GM19438 (cell line): ENCODE measurements around the gene POLR2H.

Source experiments
- ATAC-seq: cut with Tn5 transposase; IDR thresholded peaks from one replicate; pipeline ENCODE4 v1.9.1; 2021; ENCODE audit warnings: low read depth; ENCODE audit not compliant: unreplicated experiment

Gene POLR2H

GRCh38 chr3:184384856-184385422 is 23.4 kb downstream of the POLR2H start:
- ATAC-seq = no peak

DNA sequence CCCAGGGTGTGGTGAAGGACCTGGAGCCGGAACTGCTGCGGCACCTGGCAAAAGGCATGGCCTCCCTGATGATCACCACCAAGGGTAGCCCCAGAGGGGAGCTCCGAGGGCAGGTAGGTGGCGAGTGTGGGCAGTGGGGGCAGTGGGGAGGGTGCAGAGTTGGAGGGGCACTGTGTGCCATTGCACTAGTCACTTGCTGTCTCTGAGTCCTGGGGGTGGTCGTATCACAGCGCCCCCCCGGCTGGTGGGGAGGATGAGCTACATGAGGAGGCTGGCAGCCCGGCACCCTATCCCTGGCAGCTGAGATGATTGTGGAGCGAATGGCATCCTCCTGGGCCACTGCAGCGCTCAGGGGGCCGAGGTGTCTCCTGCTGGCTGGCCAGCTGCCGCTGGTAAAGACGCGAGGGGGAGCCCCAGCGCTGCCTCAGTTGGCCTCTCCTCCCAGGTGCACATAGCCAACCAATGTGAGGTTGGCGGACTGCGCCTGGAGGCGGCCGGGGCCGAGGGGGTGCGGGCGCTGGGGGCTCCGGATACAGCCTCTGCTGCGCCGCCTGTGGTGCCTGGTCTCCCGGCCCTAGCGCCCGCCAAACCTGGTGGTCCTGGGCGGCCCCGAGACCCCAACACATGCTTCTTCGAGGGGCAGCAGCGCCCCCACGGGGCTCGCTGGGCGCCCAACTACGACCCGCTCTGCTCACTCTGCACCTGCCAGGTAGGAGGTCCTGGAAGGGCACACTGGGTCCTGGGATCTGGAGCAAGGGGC is 24.7 kb downstream of the POLR2H start:
- no peak for ATAC-seq

DNA sequence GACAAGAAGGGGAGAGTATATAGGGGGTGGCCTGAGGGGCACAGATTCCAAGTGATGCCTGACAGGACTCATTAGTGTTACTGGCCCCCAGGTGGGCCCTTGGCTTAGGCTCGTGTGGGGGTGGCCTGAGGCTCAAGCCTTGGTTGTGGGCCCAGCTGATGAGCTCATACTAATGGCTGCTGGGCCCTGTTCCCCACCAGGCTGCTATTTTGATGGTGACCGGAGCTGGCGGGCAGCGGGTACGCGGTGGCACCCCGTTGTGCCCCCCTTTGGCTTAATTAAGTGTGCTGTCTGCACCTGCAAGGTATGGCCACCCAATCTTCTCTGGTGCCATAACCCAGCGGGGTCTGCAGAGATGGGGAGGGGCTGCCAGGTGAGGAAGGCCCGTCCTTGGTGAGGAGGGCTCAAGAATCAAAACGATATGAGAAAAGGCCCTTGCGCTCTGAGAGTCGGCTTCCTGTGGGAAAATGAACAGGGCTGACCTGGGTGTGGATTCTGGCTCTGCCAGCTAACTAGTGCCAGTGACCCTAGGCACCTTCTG is 25.7 kb downstream of the POLR2H start:
- no peak for ATAC-seq

DNA sequence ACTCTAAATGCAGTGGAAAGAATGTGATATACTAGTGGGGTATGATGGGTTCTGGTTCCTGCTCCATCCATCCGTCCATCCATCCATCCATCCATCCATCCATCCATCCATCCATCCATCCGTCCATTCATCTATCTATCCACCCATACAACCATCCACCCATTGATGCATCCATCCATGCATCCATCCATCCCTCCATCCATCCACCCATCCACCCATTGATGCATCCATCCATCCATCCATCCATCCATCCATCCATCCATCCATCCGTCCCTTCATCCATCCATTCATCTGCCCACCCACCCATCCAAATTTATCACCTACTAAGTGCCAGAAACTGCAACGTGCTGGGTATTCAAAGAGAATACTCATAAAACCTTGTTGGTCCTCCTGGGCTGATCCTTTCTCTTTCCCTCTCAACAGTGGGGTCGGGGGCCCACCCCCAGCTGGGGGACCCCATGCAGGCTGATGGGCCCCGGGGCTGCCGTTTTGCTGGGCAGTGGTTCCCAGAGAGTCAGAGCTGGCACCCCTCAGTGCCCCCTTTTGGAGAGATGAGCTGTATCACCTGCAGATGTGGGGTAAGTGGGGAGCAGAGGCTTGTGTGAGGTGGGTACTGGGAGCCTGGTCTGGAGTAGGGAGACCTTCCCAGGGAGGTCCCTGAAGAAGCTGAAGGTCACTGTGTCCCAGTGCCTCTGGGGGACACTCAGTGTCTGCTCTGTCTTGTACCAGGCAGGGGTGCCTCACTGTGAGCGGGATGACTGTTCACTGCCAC is 26.8 kb downstream of the POLR2H start:
- ATAC-seq = no peak

DNA sequence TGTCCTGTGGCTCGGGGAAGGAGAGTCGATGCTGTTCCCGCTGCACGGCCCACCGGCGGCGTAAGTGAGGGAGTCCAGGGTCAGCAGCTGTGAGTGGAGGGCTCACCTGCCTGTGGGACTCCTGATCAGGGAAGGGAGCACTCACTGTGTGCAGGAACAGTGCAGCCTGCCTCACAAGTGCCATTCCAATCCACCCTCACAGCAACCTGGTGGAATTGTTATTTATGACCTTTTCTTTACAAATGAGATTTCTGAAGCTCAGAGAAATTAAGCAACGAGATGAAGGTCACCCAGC is 27.4 kb downstream of the POLR2H start:
- ATAC-seq = no peak

DNA sequence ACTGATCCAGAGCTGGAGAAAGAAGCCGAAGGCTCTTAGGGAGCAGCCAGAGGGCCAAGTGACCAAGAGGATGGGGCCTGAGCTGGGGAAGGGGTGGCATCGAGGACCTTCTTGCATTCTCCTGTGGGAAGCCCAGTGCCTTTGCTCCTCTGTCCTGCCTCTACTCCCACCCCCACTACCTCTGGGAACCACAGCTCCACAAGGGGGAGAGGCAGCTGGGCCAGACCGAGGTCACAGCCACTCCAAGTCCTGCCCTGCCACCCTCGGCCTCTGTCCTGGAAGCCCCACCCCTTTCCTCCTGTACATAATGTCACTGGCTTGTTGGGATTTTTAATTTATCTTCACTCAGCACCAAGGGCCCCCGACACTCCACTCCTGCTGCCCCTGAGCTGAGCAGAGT is 27.9 kb downstream of the POLR2H start:
- no peak for ATAC-seq

GRCh38 chr3:184389935-184390528 is 28.5 kb downstream of the POLR2H start:
- no peak for ATAC-seq

DNA sequence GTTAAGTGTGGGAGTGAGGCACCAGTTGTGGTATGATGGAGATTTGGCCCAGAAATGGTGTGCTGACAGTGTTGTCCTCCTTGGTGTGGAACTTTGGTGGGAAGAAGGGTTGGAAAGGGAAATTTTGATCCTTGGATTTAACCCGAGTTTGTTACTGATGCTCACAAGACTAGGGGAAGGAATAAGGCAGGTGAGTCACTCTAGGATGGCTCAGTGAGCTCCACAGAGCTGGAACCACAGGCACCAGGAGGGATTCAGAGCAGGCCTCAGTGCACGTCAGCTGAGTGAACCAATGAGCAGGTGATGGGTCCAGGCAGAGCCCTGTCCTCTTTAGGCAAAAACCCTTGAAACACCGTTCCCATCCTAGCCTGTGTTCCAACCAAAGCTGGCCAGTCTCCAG is 29.8 kb downstream of the POLR2H start:
- ATAC-seq = no peak

- ATAC-seq = no peak
Measured at GRCh38 chr3:184395320-184395660, 33.8 kb downstream of the POLR2H start.

DNA sequence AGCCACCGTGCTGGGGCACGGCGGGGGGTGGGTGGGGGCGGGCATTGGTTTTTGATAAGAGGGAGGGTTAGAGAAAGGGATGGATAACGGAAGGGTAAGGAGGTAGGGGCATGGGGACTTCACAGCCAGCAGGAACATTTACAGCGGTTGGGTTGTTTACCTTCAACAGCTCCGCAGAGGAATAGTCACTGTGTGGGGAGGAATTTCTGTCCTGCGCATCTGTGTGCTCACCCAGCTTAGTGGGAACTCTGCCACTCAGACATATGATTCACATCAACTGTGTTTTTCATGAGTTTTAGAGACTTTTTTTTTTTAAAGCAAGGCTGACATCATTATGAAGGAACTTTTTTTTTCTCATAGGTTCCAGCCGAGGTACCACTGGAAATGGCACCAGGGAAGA is 37.9 kb downstream of the POLR2H start:
- no peak for ATAC-seq

GRCh38 chr3:184405075-184406030 is 43.8 kb downstream of the POLR2H start:
- ATAC-seq = no peak

GRCh38 chr3:184409331-184409926 is 47.9 kb downstream of the POLR2H start:
- no peak for ATAC-seq

DNA sequence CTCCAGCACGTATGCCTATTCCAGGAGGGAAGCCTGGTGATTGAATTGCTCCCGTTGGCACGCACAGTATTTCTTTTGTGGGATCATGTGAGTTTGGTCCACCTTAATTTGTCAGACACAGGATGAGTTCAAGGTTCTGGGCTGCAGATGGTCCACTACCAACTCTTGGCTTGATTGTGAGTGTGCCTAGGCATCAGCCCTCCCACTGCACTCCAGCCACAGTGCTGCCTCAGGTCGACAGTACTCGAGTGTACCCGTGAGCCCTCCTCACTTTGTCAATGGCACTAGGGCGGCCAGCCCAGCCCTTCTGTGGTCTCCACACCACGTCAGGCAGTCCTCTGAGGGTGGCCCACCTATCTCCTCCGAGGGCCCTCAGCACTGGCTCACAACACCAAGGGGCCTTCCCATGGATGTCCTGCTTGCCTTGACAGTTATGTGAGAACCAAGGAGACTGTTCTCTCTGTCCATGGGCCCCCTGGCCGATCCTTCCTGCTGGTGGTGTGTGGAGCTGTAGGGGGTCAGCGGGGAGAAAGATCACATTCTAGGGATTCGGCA is 48.5 kb downstream of the POLR2H start:
- ATAC-seq = no peak

DNA sequence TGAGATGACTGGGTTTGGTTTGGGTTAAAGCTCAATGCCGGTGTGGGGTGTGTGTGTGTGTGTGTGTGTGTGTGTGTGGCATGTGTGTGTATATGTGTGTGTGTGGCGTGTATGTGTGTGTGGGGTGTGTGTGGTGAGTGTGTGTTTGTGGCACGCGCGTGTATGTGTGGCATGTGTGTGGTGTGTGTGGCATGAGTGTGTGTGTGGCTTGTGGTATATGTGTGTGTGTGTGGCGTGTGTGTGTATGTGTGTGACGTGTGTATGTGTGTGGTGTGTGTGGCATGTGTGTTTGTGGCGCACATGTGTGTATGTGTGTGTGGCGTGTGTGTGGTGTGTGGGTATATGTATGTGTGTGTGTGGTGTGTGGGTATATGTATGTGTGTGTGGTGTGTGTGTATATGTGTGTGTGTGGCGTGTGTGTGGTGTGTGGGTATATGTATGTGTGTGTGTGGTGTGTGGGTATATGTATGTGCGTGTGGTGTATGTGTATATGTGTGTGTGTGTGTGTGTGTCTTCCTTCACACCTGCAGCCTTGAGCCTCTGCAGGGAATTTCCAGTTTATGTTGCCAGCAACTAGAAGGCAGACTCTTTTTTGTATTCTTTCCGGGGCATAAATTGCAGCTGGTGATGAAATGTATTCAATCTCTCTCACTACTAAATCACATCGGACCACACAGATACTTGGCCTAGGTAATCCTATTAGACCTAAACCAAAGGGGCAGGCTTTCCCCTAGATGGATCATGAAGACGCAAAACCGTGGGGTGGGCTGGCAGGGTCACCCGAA is 53.1 kb downstream of the POLR2H start:
- no peak for ATAC-seq

DNA sequence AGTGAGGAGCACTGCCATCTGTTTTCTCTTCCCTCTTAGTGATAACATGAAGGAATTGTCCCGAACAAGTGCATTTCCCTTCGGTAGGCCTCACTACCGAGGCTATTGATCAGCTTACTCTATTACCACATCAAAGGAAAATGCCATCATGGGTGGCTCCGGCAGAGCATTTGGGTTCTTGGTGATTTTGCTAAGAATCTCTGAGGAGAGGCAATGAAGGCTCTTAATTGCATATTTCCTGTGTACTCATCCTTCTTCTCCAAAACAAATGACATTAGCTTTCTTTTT is 53.6 kb downstream of the POLR2H start:
- ATAC-seq = no peak

- no peak for ATAC-seq
Measured at GRCh38 chr3:184417619-184418327, 56.3 kb downstream of the POLR2H start.
